Activated CD8-positive, alpha-beta T cell treated with anti-CD3 and anti-CD28 coated beads for 36 hours (primary cell): ENCODE measurements around the gene CA5A. TPM values are rescaled to one million over a fixed set of nuclear protein-coding genes. Genes with fewer than 3 reads are reported as not detected.

Source experiments
- ATAC-seq: fragments of 200-7000 bp; cut with Tn5 transposase; one replicate; pipeline ENCODE4 v1.10.0; 2021; ENCODE audit warnings: mild to moderate bottlenecking, moderate library complexity
- CTCF ChIA-PET: fragments of 350-600 bp; sonication (Branson Sonifier 250); formaldehyde crosslinking; loops from one replicate; lab custom pipeline; 2021; ENCODE audit warnings: antibody characterized with exemption; lab: Charles Lee
- POLR2A ChIA-PET: fragments of 350-600 bp; sonication (Branson Sonifier 250); formaldehyde crosslinking; loops from one replicate; lab custom pipeline; 2021; ENCODE audit warnings: antibody characterized with exemption; lab: Charles Lee
- DNase-seq: peaks from one replicate; pipeline ENCODE4 v3.0.0-alpha.2; 2020
- H3K27ac Mint-ChIP-seq: one replicate; pipeline ENCODE4 v1.8.0; 2021; ENCODE audit warnings: mild to moderate bottlenecking, mixed read lengths
- H3K27me3 Mint-ChIP-seq: one replicate; pipeline ENCODE4 v1.8.0; 2021; ENCODE audit warnings: mixed read lengths
- H3K36me3 Mint-ChIP-seq: one replicate; pipeline ENCODE4 v1.8.0; 2021; ENCODE audit warnings: low read depth, mixed read lengths
- H3K4me1 Mint-ChIP-seq: one replicate; pipeline ENCODE4 v1.8.0; 2021; ENCODE audit warnings: low read depth, mixed read lengths
- H3K4me3 Mint-ChIP-seq: one replicate; pipeline ENCODE4 v1.8.0; 2021; ENCODE audit warnings: mild to moderate bottlenecking, moderate library complexity, mixed read lengths
- H3K9me3 Mint-ChIP-seq: one replicate; pipeline ENCODE4 v1.8.0; 2021; ENCODE audit warnings: mixed read lengths
- intact Hi-C: fragments of 100-400 bp; cut with micrococcal nuclease; formaldehyde crosslinking; loops from one replicate; pipeline ENCODE4 v1.10.0; 2022
- total RNA-seq, 2 experiments: library from RNA; stranded (reverse); gene quantifications; one replicate each; pipeline ENCODE4 v1.2.3, GENCODE V29; 2021
- TF ChIP-seq, protein P1 (sequence below): fragments of 200-600 bp; IDR thresholded peaks from one replicate; pipeline ENCODE4 v1.8.0; 2022; ENCODE audit warnings: antibody characterized with exemption, mild to moderate bottlenecking

CA5A gene
- total RNA-seq, 2 experiments from 2014 or later: not detected

DNA sequence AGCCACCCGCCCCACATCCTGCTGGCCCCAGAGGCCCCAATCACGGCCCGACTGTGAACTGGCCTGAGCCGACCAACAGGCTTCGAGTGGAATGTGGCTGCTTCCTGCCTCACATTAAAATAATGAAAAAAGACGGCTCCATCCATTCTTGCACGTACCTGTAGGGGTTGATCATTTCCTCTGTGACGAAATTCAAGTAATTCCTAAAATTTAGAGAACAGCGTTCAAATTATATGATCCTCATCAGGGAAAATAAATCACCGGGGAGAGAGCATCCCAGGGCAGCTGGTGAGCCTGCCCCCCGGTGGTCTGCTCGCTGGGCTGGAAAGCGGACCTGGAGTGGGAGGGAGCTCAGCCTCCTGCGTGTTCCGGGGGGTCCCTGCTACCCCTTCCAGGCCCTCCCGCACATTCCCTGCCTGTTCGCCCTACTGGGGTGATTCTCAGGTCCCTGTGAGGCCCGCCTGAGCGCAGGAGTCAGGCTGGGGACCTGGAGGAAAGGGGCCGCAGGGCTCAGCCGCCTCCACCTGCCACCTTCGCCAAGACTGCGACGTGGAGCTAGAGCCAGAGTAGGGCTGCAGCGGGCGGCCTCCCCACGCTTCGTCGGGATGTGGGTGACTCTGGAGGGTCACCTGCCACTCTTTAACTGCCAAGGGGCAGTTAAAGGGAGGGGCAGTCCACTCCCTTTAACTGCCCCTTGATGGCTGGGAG is 95.9 kb downstream of the CA5A start:
- peaks cover 53% of the 10 kb centered on the region for H3K36me3 Mint-ChIP-seq
- DNase-seq (no peak), ATAC-seq (no peak)
- intact Hi-C loops: no loop called here
- peaks cover 17% of the 10 kb centered on the region for H3K4me1 Mint-ChIP-seq
- H3K9me3 Mint-ChIP-seq: no peaks in the 10 kb centered on the region
- ChIA-PET CTCF (interaction anchor here (1.2 to 3.0 kb wide), 3 partner anchors 17 to 61 kb away, joined by 3 to 10 read pairs (median 7); no protein-coding TSS in a partner anchor), POLR2A (interaction anchor here (0.7 to 1.6 kb wide), 4 partner anchors 11 to 62 kb away, joined by 3 to 9 read pairs (median 3); no protein-coding TSS in a partner anchor)
- no peak overlapping the region for H3K27ac Mint-ChIP-seq
- no peak overlapping the region for H3K4me3 Mint-ChIP-seq
- H3K27me3 Mint-ChIP-seq: no peaks in the 10 kb centered on the region
- TF ChIP-seq, protein P1, sequence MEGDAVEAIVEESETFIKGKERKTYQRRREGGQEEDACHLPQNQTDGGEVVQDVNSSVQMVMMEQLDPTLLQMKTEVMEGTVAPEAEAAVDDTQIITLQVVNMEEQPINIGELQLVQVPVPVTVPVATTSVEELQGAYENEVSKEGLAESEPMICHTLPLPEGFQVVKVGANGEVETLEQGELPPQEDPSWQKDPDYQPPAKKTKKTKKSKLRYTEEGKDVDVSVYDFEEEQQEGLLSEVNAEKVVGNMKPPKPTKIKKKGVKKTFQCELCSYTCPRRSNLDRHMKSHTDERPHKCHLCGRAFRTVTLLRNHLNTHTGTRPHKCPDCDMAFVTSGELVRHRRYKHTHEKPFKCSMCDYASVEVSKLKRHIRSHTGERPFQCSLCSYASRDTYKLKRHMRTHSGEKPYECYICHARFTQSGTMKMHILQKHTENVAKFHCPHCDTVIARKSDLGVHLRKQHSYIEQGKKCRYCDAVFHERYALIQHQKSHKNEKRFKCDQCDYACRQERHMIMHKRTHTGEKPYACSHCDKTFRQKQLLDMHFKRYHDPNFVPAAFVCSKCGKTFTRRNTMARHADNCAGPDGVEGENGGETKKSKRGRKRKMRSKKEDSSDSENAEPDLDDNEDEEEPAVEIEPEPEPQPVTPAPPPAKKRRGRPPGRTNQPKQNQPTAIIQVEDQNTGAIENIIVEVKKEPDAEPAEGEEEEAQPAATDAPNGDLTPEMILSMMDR: no peak

DNA sequence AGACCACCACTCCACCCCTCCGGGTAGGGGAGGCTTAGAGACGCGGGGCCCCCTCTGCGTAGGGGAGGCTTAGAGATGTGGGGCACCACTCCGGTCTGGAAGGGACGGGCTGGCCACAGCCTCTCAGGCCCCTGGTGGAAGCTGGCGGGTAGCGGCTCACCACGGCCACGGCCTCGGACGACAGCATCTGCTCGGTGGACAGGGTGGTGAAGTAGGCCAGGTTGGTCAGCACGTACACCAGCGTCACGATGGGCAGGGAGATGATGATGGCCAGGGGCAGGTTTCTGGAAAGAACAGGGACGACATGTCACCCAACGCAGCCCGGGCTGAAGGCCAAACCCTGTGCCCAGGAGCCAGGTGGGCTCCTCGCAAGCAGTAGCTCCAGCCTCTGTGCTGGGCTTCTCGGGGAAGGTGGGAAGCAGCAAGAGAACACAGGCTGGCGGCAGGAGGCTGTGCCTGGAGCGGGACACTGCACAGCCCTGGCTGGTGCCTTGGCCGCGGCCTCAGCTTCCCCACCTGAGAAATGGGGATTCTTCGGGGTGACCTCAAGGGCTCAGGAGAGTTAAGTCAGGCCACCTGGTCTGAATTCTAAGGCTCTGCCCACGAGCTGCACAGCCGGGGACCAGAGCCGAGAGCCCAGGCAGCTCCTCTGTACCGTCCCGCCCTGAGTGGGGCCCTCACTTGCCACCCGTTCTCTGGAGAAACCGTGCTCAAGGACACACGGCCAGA is 96.6 kb downstream of the CA5A start:
- ATAC-seq (no peak), DNase-seq (no peak)
- POLR2A ChIA-PET: interaction anchor here (0.6 to 1.8 kb wide), 9 partner anchors 10 to 61 kb away, joined by 3 to 9 read pairs (median 4); no protein-coding TSS in a partner anchor
- CTCF ChIA-PET: interaction anchor here (1.2 to 3.0 kb wide), 4 partner anchors 10 to 61 kb away, joined by 3 to 11 read pairs (median 8); no protein-coding TSS in a partner anchor
- no peak overlapping the region for H3K27ac Mint-ChIP-seq
- TF ChIP-seq, protein P1: no peak
- intact Hi-C loops: no loop called here
- no peaks in the 10 kb centered on the region for H3K27me3 Mint-ChIP-seq
- H3K4me1 Mint-ChIP-seq: peaks cover 14% of the 10 kb centered on the region
- no peaks in the 10 kb centered on the region for H3K9me3 Mint-ChIP-seq
- peaks cover 54% of the 10 kb centered on the region for H3K36me3 Mint-ChIP-seq
- no peak overlapping the region for H3K4me3 Mint-ChIP-seq

GRCh38 chr16:87838643-87839541 is 97.4 kb downstream of the CA5A start:
- H3K4me3 Mint-ChIP-seq: no peak overlapping the region
- H3K36me3 Mint-ChIP-seq: peaks cover 59% of the 10 kb centered on the region
- ATAC-seq: no peak

More at GRCh38 chr16:87838643-87839541, 97.4 kb downstream of the CA5A start:
- H3K27ac Mint-ChIP-seq: no peak overlapping the region
- no peak for DNase-seq
- TF ChIP-seq, protein P1: no peak
- H3K27me3 Mint-ChIP-seq: no peaks in the 10 kb centered on the region
- ChIA-PET CTCF (interaction anchor here (1.2 to 3.0 kb wide), 4 partner anchors 11 to 60 kb away, joined by 3 to 11 read pairs (median 8); no protein-coding TSS in a partner anchor), POLR2A (interaction anchor here (0.6 to 1.8 kb wide), 9 partner anchors 10 to 60 kb away, joined by 3 to 9 read pairs (median 4); no protein-coding TSS in a partner anchor)
- intact Hi-C loops: no loop called here
- H3K9me3 Mint-ChIP-seq: no peaks in the 10 kb centered on the region
- H3K4me1 Mint-ChIP-seq: peaks cover 12% of the 10 kb centered on the region

Other genes starting within 250 kb of the CA5A start
- 10 to 100 TPM; 80.8 to 81.7 TPM for gene KLHDC4, start 170.5 kb downstream of the CA5A start, total RNA-seq
- gene SLC7A5, start 67.0 kb downstream of the CA5A start, total RNA-seq: 100 to 1,000 TPM; 230 to 236 TPM
- 10 to 100 TPM; 32.1 to 36.1 TPM for gene BANP, start 14.9 kb upstream of the CA5A start, total RNA-seq